GM18867 (cell line): ENCODE data around the gene BTBD9.

Experiments used
- ATAC-seq: cut with Tn5 transposase; IDR thresholded peaks from one replicate; pipeline ENCODE4 v1.9.1; 2021; ENCODE audit warnings: mild to moderate bottlenecking, moderate library complexity; ENCODE audit not compliant: unreplicated experiment

The BTBD9 gene

DNA sequence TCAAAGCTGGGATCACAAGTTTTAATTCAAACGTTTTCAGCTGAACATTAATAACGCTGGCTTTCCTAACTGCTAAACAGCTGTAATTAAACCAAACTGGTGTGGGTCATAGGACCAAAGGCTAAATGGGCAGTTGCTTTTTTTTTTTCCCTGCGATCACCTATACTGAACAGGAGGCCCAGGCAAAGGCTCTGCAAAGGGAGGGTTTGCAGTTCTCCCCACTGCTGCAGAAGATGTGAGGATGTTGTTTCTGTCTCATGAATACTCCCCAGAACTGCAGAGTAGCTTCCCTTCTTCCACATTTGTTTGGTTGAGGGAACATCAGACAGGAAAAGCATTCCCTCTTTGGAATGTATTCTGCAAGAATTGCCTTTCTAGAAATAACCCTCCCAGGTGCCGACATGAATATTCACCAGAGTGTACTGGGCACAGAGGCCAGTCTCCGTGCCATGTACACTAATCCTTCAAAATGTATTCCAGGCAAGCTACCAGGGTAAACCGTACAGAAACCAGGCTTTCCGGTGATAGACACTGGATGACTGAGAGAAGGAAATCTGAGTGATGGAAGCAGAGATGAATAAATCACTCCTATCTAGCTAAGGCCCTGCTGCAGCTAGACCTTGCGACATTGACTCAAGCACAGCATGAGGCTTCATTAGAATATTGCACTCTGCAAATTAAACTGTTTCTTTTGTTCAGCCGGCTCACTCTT lies 370.1 kb downstream of the BTBD9 start:
- no peak for ATAC-seq

DNA sequence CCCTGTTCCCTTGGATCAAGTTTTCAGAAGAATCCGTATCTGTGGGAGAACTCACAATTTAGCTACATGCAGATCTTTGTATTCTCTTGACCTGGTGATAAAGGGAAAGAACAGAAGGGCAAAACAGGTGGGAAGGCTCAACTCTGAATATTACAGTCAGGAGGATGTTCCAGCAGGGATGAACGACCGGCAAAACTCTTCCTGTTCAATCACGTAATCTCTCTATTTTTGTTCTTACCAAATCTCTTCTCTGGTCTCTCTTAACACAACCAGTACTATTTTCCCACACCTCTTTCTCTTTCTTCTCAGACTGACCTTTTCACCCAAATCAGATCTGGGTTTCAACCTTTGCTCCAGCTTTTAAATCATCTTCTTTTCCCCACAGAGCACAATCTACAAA lies 371.4 kb downstream of the BTBD9 start:
- no peak for ATAC-seq

DNA sequence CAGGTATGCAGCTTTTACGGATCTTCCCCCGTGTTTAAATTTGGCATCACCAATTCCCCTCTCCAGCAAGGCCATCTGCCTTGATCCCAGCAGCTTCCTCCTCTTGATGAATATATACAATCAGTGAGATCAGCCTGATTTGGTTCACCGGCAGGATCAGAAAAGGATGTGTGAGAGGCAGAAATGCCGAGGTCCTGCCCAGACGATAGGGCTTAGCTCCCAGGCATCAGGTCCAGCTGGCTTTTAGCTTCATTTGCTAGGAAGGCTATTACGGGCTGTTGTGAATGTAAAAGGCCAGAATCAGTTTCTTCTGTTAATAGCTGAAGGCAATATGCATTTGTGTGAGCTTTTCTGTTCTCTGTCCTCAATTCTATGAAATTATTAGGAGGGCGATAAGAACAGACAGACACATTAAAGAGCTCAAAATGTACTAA lies 372.8 kb downstream of the BTBD9 start:
- ATAC-seq: no peak

DNA sequence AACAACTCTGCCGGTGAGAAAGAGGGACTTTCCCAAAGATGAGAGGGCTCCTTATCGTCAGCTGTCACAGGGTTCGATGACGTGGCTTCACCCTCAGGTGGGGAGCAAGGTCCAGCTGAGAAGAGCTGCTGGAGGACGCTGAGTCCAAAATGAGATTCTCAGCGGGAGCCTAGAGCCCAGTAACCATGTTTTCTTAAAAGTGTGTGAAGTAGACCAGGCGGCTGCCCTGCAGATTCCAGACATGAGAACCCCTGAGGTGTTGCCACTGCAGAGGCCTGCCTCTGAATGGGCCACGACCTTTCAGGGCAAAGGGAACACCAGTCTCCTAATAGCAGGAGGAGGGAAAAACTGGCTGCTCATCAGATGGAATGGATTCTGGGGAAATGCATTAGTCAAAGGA lies 375.1 kb downstream of the BTBD9 start:
- ATAC-seq: no peak

DNA sequence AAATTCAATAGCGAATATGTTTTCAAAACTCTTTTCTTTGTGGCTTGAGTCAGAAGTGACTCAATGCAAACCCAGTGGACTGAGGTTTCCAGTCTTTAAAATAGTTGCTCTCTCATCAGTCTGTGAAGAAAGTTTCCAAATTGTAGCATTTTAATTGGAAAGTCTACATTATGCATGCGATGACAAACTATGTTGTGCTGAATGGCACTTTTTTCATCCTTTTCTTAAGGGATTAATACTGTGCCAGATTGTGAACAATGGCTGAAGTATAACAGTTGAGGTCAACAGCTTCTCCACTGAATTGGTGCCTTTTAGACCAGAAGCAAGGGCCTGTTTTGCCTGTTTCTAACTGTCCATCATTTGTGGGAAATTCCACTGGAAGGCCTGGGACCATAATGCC lies 377.1 kb downstream of the BTBD9 start:
- ATAC-seq: no peak

DNA sequence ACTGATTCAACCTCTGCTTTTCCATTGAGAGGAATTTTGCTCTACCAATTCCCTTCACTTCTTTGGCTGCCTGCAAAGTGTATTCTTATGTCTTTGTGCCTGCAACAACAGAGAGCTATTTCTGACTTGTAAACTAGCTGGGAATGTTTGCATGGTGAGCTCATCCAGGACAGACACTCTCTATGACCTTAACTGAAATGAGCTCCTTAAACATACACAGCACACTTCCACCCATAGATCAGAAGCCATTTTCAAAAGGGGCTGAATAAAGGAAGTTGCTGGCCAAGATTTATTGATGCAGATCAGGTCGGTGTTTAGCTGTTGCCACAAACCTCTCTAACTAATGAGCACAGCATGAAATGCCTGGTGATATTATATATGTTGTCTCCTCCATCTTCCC lies 377.7 kb downstream of the BTBD9 start:
- ATAC-seq: no peak

DNA sequence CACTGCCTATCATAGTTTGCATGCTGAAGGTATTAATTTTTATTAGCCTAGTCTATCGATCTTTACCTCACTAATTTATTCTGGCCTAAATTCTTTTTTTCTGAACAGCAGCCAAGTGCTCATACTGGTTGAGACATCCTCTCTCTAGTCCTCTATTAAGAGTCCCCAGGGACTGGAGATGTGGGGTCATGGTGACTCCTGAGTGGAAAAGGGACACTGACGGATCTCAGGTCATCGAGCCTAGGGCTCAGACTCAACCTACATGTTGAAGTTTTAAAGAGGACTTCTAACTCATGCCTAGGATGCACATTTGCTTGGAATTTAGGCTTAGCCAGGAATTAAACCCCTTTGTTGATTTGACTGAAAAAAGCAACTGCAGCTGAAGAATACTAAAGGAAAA lies 378.1 kb downstream of the BTBD9 start:
- no peak for ATAC-seq

DNA sequence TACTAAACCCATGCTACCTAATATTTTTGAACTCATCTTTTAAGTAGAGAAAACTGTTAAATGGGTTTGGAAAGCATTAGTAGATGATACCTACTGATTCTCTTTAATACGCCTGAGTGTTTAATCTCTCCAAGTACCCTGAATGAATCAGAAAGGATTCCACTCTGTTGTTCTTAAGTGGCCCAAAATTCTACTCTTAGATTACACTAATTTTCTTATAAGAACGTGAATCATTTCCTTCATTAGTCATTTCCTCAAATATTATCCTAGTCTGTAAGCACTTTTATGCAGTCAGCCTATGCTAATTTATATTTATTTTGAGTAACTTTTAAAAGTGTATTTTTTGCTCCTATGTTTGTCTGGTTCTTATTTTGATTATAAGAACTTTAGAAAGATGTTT lies 380.0 kb downstream of the BTBD9 start:
- ATAC-seq: no peak

DNA sequence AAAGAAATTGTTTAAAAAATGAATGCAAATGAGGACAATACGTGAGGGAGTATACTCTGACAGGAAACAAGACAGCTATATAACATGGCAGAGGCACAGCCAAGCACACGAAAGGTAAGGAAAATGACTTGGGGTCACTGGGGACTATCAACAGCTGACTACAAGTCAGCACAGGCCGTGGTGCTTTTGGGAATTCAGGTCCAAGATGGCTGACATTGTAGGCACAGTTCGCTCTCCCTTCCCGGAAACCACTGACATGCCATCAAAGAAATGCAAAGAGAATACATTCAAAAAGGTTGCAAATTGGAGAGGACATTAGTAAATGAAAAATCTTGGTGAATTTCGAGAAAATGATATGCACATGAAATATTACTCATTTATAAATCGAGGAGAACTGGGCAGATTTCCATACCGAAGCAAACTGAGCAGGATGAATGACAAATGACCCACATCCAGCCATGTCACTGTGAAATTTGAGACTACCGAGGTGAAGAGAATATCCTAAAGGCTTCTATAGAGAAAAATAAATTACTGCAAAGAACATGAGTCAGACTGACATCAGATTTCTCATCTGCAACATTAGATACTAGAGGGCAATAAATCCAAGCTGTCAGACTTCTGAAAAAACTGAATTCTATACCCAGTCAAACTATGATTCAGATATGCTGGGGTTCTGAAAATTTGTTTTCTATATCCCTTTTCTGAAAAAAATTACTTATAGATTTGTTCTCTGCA lies 391.1 kb downstream of the BTBD9 start:
- ATAC-seq: no peak

DNA sequence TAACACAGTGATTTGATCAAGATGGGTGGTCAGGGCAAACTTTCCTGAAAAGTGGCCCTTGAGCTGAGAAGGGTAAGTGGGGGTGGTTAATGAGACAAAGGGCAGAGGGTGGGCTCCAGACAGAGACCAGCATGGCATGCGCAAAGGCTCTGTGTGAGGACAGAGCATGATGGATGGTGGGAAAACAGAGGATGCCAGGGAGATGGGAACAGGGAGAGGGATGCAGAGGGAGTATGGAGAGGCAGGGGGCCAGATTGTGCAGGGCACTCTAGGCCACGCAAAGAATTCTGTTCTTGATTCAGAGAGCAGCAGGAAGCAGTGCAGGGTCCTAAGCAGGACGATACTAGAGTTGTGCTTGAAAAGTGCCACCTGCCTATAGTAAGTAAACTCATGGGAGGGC lies 394.4 kb downstream of the BTBD9 start:
- ATAC-seq: no peak

DNA sequence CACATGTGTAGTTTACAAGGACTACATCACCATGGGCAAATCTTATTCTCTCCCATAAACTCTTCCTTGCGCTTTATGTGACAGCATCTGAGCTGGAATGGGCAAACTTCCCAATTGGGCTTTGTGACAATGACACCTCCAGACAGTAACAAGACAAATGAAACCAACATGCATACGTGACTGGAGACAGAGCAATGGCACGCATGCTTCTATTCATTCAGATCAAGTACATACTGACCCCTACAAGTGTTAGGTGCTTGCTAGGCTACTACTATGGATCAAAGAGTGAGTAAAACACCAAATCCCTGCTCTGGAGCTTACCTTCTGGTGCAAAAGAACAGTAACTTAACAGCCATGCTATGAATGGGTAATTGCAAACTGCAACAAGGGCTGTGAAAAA lies 394.9 kb downstream of the BTBD9 start:
- ATAC-seq: no peak

DNA sequence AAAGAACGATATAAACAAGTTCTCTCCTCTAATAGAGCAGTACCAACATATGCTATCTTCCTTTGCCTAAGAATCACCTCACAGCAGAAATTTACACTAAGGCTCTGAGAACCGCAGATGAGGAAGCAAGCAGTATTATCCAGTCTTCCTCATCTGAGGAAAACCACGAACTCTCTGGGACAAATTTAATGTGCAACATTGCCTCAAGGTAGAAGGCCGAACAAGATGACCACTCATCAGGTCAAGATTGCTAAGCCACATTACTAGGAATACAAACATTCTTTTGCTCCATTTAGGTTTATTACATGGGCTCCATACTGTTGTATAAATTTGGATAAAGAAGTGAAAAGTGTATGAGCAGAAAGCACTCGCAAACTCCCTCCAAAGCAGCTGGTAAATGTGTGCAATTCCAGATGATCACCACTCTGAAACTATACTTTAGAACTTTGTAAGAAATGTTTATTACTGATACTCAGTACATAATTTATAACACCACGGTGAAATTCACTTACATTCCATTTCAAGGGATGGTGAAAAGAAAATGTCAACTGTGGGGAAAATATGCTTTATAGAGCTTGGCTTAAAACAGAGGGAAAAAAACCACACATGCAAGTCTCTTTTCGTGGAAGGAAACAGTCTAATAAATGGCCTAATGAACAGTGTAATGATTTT lies 398.4 kb downstream of the BTBD9 start:
- ATAC-seq: no peak

DNA sequence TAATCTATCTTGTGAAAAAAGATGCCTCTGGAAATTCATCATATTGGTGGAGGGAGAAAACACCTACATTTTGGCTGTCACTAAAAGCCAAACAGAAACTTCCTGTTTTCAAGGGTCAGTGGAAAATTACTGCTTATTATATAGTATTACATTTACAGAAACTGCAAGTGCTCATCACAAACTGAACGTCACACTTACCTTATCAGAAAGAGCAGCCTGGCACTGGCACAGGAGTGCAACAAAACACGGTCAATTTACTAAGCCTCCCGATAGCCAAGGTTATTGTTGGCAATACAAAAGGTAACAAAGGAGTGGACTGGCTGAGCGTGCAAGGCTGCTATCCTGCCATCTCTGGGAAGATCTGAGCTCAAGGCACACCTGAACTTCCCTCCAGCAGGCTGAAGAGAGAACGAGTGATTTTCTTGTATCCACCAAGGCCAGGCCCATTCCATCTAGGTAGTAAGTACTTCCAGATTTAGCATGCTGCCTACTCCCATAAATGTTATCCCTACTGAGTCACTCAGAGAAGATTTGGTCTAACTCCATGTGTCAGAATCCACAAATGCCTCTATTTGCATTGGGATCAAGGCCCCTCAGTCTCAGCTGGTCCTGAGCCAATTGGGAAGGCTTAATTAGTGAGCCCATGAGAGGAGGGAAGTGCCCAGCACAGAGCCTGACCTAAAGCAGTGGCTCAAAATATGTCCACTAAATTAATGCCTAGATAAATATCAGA lies 399.8 kb downstream of the BTBD9 start:
- no peak for ATAC-seq

DNA sequence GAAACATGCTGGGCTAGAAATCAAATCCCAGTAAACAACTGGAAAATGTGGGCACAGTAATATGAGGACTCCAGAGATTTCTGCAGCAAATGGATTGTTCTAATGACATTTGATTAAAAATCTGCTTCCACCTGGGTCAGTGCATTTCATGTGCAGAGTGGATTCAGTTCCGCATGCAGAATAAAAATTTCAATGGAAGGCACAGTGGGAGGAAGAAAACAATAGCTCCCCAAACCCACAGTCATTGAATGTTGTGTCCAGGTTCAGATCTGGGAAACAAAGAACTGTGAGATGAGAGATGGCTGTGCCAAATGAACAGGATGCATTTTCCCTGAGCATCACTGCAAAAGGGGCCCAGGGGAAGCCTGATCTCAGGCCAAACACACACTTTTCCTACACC lies 403.1 kb downstream of the BTBD9 start:
- ATAC-seq: no peak

DNA sequence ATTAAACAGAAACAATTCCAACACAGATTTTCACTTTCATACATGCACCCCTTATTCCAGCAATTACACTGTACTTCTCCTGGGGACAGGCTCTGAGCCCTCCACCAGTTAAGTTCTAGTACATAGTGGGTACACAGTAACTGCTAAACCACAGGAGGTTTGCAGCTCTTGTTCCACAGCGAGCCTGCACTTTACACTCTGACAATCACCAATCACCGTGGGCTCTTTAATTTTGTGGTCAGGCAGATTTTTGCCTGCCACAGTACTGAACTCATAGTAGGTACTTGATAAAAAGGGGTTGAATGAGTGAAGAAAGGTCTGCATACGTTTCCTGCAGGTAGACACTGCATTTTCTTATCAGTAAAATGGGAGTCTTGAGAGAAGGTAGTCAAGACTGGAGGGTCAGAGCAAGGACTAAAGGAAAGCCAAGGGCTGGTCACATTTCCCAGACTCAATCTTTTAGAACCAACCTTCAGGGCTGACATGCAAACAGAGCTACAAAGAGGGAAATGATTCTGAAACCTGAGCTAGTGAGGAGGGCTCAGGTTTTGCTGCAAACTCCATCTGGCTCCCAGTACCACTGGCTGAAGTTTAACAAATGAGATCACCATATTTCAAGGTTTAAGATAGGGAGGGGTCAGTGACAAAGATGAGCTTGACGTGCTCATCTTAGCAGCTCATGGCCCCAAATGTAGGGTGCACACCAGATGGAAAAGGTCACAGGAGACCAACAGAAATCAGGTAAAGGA lies 404.6 kb downstream of the BTBD9 start:
- ATAC-seq: peak; percentile 81

DNA sequence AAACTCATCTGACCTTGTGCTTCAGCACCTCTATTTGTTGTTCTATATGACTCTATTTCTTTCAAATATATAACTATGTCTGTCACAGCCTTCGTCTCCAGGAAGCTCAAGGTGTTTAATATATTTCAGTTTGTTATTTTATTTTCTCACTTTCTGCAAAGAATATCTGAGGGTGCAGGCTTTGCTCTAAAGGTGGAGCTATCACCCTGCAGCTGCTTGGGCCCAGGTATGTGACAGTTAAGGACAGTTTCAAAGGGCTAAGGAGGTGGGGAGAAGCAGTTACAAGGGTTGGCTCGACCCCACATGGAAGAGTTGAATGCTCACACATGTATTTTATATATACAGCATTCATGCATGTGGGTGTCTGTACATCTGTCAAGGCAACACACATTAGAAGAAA lies 405.6 kb downstream of the BTBD9 start:
- ATAC-seq: no peak

DNA sequence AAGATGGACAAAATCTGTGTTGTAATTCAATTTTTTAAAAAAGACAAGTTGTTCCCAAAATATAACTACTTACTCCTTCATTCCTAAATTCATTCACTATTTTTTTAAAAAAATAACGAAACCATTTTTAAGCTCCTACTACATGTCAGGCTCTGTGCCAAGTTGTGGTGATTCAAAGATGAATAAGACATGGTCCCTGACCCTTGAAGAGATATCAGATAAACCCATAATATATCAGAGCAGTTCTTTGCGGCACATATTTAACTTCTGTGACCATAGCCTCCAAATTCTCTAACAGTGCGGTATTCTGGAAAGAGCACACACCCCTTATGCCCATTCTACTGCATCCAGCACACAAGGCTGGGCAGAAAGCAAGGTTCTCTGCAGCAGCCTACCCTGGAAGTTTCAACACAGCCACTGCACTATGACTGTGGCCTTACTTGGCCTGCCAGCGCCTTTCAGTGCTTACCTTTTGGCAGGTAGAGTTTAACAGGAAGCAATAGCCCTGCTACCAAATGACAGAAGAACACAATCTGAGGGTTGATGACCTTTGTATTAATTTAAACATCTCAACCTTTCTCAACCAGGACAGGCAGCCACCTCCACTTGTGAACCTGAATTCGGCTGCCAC lies 406.5 kb downstream of the BTBD9 start:
- no peak for ATAC-seq

DNA sequence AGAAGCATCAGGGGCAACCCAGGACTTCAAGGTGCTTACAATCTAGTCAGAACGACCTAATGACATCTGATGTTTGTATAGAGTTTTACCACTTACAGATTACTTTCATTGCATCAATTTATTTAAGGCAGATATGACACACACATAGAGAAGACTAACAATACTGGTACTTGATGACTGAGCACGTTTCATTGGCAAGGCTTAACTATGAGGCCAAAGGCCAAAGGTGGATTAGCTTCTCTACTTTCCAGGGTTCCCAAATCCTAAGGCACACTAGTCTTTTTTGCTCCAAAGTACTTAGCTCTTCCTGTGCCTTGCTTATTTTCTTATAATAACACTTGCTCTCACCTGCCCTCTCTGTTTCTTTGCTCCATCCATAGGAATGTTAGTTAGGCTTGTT lies 414.0 kb downstream of the BTBD9 start:
- ATAC-seq: no peak

DNA sequence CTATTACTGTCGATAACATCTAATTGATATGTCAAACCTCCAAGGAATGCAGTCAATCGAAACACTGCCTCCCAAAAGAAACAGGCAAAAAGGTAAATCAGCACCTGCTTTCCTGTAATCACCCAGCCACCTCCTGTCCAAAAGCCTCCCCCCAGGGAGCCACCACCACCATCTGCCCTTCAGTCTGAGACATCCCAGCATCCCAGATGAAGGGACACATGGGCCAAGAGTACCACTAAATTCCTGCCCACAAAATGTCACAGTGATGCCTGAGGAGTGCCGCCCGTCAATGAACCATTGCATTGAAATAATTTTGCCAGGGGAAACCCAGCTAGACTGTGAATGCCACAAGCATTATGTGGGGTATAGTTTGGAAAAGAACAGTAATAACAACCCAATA lies 418.5 kb downstream of the BTBD9 start:
- no peak for ATAC-seq

DNA sequence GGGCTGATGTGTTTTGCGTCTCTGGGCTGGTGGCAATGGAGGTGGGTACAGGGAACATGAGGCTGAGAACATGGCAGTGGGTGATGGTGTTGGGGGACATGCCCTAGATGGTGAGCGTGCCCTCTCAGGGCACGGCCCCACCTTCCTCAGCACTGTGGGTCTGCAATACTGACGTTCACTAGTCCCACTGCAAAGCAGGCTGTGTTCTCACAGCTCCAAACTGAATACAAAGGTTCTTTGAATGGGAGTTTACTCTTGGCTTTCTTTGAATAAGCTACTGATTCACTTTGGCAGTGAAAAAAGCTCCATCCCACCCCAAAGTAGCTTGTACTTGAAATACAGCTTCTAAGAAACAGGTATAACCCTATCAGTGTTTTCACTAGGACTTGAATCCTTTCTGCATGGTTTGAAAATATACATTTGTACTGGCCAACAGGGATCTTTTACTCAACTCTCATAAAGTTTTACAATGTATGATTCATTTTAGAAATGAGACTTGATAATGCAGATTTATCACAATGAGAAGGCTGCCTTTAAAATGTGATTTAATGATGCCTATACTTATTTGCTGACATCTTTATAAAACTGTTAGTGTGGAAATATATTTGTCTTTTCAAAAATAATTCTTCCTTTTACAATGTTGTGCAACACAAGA lies 419.5 kb downstream of the BTBD9 start:
- no peak for ATAC-seq
